ENCODE measurements around the gene TRPT1. TPM values are rescaled to one million over a fixed set of nuclear protein-coding genes. Genes with fewer than 3 reads are reported as not detected.
A peak's percentile ranks its signal among the peaks of the same experiment; 100 is the strongest.

The TRPT1 gene
- total RNA-seq, 1 donor from 2014 or later, result 39.7 TPM

- Mint-ChIP-seq H3K36me3 (ENCODE audit: unreplicated experiment) (peaks cover under 1% of the 10 kb centered on the region), H3K27ac (ENCODE audit: unreplicated experiment) (peak overlapping the region; percentile 99), H3K4me3 (ENCODE audit: unreplicated experiment) (peak overlapping the region; percentile 96), H3K4me1 (ENCODE audit: unreplicated experiment) (peaks cover 23% of the 10 kb centered on the region), H3K27me3 (ENCODE audit: unreplicated experiment) (no peaks in the 10 kb centered on the region), H3K9me3 (ENCODE audit: unreplicated experiment) (no peaks in the 10 kb centered on the region)
- no peak for DNase-seq (ENCODE audit: extremely low spot score, unreplicated experiment)
- no peak for TF ChIP-seq CTCF (IDR thresholded peaks at IDR 0.05)
These were observed 42.3 kb upstream of the TRPT1 start for GRCh38 chr11:64268025-64268892.

- Mint-ChIP-seq H3K4me3 (ENCODE audit: unreplicated experiment) (no peak overlapping the region), H3K9me3 (ENCODE audit: unreplicated experiment) (no peaks in the 10 kb centered on the region), H3K4me1 (ENCODE audit: unreplicated experiment) (peaks cover 26% of the 10 kb centered on the region), H3K27ac (ENCODE audit: unreplicated experiment) (peak overlapping the region; percentile 99), H3K27me3 (ENCODE audit: unreplicated experiment) (no peaks in the 10 kb centered on the region), H3K36me3 (ENCODE audit: unreplicated experiment) (peaks cover 4% of the 10 kb centered on the region)
- no peak for DNase-seq (ENCODE audit: extremely low spot score, unreplicated experiment)
- no peak for TF ChIP-seq CTCF (IDR thresholded peaks at IDR 0.05)
These were observed 41.4 kb upstream of the TRPT1 start for GRCh38 chr11:64267207-64267945.

DNA sequence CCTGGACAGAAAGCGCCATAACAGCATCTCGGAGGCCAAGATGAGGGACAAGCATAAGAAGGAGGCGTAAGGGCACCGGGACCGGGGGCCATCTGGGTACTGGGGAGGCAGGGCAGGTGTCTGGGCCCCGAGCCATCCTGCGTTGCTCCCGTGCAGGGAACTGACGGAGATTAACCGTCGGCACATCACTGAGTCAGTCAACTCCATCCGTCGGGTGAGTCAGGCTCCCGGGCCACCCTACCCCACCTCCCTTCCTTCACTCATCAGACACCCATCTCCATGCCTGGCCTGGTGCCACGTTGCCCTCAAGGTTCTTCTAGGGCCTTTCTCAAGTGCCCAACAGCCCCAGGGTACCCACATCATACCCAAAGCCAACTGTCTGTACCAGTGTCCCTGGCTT lies 40.4 kb upstream of the TRPT1 start:
- no peak overlapping the region for H3K4me3 Mint-ChIP-seq (ENCODE audit: unreplicated experiment)
- no peak overlapping the region for H3K27ac Mint-ChIP-seq (ENCODE audit: unreplicated experiment)
- peaks cover 19% of the 10 kb centered on the region for H3K4me1 Mint-ChIP-seq (ENCODE audit: unreplicated experiment)
- DNase-seq (ENCODE audit: extremely low spot score, unreplicated experiment), result no peak
- H3K36me3 Mint-ChIP-seq (ENCODE audit: unreplicated experiment), result peaks cover 6% of the 10 kb centered on the region
- TF ChIP-seq CTCF (IDR thresholded peaks at IDR 0.05), result no peak
- no peaks in the 10 kb centered on the region for H3K27me3 Mint-ChIP-seq (ENCODE audit: unreplicated experiment)
- H3K9me3 Mint-ChIP-seq (ENCODE audit: unreplicated experiment), result no peaks in the 10 kb centered on the region

DNA sequence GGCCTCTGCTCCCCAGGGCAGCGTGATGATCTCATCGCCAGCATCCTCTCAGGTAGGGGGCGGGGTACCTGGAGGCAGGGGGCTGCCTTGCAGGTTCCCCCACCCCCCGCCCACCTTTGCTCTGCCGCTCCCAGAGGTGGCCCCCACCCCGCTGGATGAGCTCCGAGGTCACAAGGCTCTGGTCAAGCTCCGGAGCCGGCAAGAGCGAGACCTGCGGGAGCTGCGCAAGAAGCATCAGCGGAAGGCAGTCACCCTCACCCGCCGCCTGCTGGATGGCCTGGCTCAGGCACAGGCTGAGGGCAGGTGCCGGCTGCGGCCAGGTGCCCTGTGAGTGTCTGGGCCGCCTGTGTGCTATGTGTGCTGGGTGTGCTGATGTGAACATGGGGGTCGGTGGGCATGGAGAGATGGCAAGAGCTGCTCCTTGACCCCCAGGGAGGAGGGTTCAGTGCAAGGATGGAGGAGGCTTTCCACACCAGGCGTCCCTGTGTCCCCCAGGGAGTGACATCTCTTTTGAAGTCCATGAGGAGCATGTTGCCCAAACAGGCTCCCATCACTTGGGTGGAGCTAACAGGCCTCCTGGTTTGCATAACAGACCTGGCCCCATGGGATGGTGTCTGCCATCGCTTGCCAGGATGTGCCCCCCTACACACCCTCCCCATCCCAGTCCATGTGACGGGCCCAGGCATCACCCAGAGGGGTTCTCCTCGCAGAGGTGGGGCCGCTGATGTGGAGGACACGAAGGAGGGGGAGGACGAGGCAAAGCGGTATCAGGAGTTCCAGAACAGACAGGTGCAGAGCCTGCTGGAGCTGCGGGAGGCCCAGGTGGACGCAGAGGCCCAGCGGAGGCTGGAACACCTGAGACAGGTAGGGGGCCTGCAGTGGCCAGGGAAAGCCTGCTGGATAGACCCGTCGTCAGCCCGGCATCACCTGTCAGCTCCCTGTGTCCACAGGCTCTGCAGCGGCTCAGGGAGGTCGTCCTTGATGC lies 39.5 kb upstream of the TRPT1 start:
- TF ChIP-seq CTCF (IDR thresholded peaks at IDR 0.05), result no peak
- no peak overlapping the region for H3K4me3 Mint-ChIP-seq (ENCODE audit: unreplicated experiment)
- peaks cover 6% of the 10 kb centered on the region for H3K36me3 Mint-ChIP-seq (ENCODE audit: unreplicated experiment)
- H3K9me3 Mint-ChIP-seq (ENCODE audit: unreplicated experiment), result no peaks in the 10 kb centered on the region
- H3K4me1 Mint-ChIP-seq (ENCODE audit: unreplicated experiment), result peaks cover 19% of the 10 kb centered on the region
- no peaks in the 10 kb centered on the region for H3K27me3 Mint-ChIP-seq (ENCODE audit: unreplicated experiment)
- H3K27ac Mint-ChIP-seq (ENCODE audit: unreplicated experiment), result no peak overlapping the region
- no peak for DNase-seq (ENCODE audit: extremely low spot score, unreplicated experiment)

All from osteocyte (in vitro differentiated cells).